HCT116 (cell line): ENCODE measurements around the gene RAPGEF6.

Experiments
- CTCF ChIP-seq, 3 experiments: fragments of 200-600 bp in 1 of 3; sonication (generic) in 1 of 3; IDR thresholded peaks in 2 of 3; conservative IDR thresholded peaks in 1 of 3; 2 replicates each; pipeline ENCODE4 v1.5.1; 2012 to 2017; ENCODE audit warnings: low read depth in 2 of 3, low read length in 2 of 3, antibody characterized with exemption in 1 of 3, borderline replicate concordance in 1 of 3, control low read depth in 1 of 3, mild to moderate bottlenecking in 1 of 3, mixed read lengths in 1 of 3, mixed run types in 1 of 3, moderate library complexity in 1 of 3; ENCODE audit not compliant: insufficient read depth in 1 of 3
- ELF1 ChIP-seq: IDR thresholded peaks from 2 replicates; pipeline ENCODE4 v1.6.1; 2012; ENCODE audit warnings: low read depth, borderline replicate concordance
- EZH2 ChIP-seq: fragments of 200-600 bp; sonication (generic); IDR thresholded peaks from 2 replicates; pipeline ENCODE4 v1.6.1; 2017; ENCODE audit warnings: antibody characterized with exemption, mixed run types
- EZH2phosphoT487 ChIP-seq: fragments of 200-600 bp; IDR thresholded peaks from 2 replicates; pipeline ENCODE4 v1.6.1; 2018; ENCODE audit warnings: antibody characterized with exemption, borderline replicate concordance
- MAX ChIP-seq: IDR thresholded peaks from 2 replicates; pipeline ENCODE4 v1.6.1; 2012
- POLR2A ChIP-seq: IDR thresholded peaks from 2 replicates; pipeline ENCODE4 v1.7.0; 2011; ENCODE audit warnings: borderline replicate concordance; ENCODE audit not compliant: insufficient read depth, insufficient read length; ENCODE audit errors: extremely low read depth
- POLR2AphosphoS5 ChIP-seq: IDR thresholded peaks from 2 replicates; pipeline ENCODE4 v1.6.1; 2011; ENCODE audit warnings: mild to moderate bottlenecking, low read depth, low read length, moderate library complexity
- RAD21 ChIP-seq: IDR thresholded peaks from 2 replicates; pipeline ENCODE4 v1.6.1; 2012; ENCODE audit warnings: low read depth, mild to moderate bottlenecking
- REST ChIP-seq: IDR thresholded peaks from 2 replicates; pipeline ENCODE4 v1.6.1; 2012; ENCODE audit warnings: low read depth
- SIN3A ChIP-seq: IDR thresholded peaks from 2 replicates; pipeline ENCODE4 v1.6.1; 2012; ENCODE audit warnings: low read depth
- SP1 ChIP-seq: IDR thresholded peaks from 2 replicates; pipeline ENCODE4 v1.6.1; 2012; ENCODE audit warnings: low read depth
- ZNF274 ChIP-seq: fragments of 200-500 bp; sonication (Bioruptor generic); IDR thresholded peaks from 2 replicates; pipeline ENCODE4 v1.6.1; 2014; ENCODE audit warnings: mild to moderate bottlenecking, low read depth, low read length, inconsistent platforms

GRCh38 chr5:131488463-131488862 is 146.6 kb downstream of the RAPGEF6 start:
- no peak for TF ChIP-seq SP1
- no peak for TF ChIP-seq CTCF (IDR thresholded peaks at IDR 0.05 in 2 of 3, conservative IDR thresholded peaks at IDR 0.05 in 1 of 3; ENCODE audit: borderline replicate concordance in 1 of 3, insufficient read depth in 1 of 3, low read depth in 2 of 3, low read length in 2 of 3)
- no peak for TF ChIP-seq SIN3A
- TF ChIP-seq POLR2A: no peak
- no peak for TF ChIP-seq RAD21
- TF ChIP-seq ZNF274: no peak
- TF ChIP-seq EZH2: no peak
- TF ChIP-seq EZH2phosphoT487: no peak
- no peak for TF ChIP-seq REST
- no peak for TF ChIP-seq MAX
- no peak for TF ChIP-seq POLR2AphosphoS5
- TF ChIP-seq ELF1: no peak
